ENCODE results near the gene USP36. TPM values are rescaled to one million over a fixed set of nuclear protein-coding genes. Genes with fewer than 3 reads are reported as not detected.

Gene USP36
- total RNA-seq, 2 experiments from 2014 or later: 87.8 to 94.3 TPM

- no peak overlapping the region for H3K27ac Mint-ChIP-seq
- H3K9me3 Mint-ChIP-seq: no peaks in the 10 kb centered on the region
- POLR2A ChIA-PET: interaction anchor here (0.6 to 1.7 kb wide), 8 partner anchors 8 to 47 kb away, joined by 3 to 15 read pairs (median 3); no protein-coding TSS in a partner anchor
- ATAC-seq (ENCODE audit: low read depth) (peak; percentile 40), DNase-seq (no peak)
- peaks cover 13% of the 10 kb centered on the region for H3K36me3 Mint-ChIP-seq
- H3K4me1 Mint-ChIP-seq: peaks cover 32% of the 10 kb centered on the region
- no peaks in the 10 kb centered on the region for H3K27me3 Mint-ChIP-seq
- H3K4me3 Mint-ChIP-seq: no peak overlapping the region
These were observed 71.3 kb downstream of the USP36 start for GRCh38 chr17:78769196-78769773.

DNA sequence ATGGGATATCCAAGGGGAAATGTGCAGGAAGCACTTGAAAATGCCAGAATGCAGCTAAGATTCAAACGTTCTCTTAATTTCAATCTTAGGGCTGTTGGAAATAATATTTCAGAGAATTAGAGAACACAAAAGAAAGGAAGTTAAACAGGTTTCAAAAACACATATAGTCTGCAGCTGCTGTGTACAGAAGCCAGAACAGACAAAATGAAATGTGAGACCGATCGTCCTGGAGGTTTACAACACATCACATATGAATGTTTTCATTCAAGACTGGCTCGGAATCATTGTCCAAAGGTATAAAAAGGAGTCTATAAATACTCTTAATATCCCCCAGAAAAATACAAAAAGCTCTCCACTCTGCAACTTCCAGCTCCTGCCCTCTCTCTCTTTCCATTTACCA, 72.8 kb downstream of the USP36 start:
- Mint-ChIP-seq H3K9me3 (no peaks in the 10 kb centered on the region), H3K27ac (no peak overlapping the region), H3K27me3 (no peaks in the 10 kb centered on the region), H3K4me1 (peaks cover 28% of the 10 kb centered on the region), H3K36me3 (peaks cover 14% of the 10 kb centered on the region), H3K4me3 (no peak overlapping the region)
- no peak for ATAC-seq (ENCODE audit: low read depth)
- POLR2A ChIA-PET: interaction anchor here (1.1 to 2.9 kb wide), 2 partner anchors 21 to 26 kb away, joined by 4 to 7 read pairs; no protein-coding TSS in a partner anchor
- DNase-seq: no peak

GRCh38 chr17:78766743-78767294, 73.8 kb downstream of the USP36 start:
- Mint-ChIP-seq H3K9me3 (no peaks in the 10 kb centered on the region), H3K4me3 (no peak overlapping the region), H3K27ac (no peak overlapping the region), H3K4me1 (peaks cover 26% of the 10 kb centered on the region), H3K36me3 (peaks cover 14% of the 10 kb centered on the region), H3K27me3 (no peaks in the 10 kb centered on the region)
- POLR2A ChIA-PET: interaction anchor here (0.5 to 2.9 kb wide), 5 partner anchors 9 to 58 kb away, joined by 3 to 7 read pairs (median 5); partner anchors contain the start of gene CYTH1
- DNase-seq: no peak
- ATAC-seq (ENCODE audit: low read depth): peak; percentile 25

DNA sequence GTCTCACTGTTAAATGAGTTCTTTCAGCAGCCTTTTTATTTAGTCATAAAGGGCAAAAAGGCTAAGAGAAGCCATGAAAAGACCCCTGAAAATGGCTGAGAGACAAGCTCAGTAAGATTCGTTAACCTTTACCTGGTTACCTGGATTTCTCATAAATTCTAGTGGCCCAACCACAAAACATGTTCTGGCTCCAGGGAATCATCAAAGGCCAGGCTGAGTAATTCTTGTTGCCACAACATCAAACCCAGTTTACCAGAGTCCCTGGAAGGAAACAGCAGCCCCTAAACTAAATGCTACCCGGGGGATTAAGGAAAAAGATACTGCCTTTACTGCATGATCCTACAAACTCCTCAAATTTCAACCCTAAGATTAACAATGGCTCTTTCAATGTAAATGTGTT, 74.4 kb downstream of the USP36 start:
- no peaks in the 10 kb centered on the region for H3K27me3 Mint-ChIP-seq
- H3K27ac Mint-ChIP-seq: no peak overlapping the region
- H3K4me1 Mint-ChIP-seq: peaks cover 23% of the 10 kb centered on the region
- ATAC-seq (ENCODE audit: low read depth): no peak
- no peaks in the 10 kb centered on the region for H3K9me3 Mint-ChIP-seq
- no peak for DNase-seq
- POLR2A ChIA-PET: interaction anchor here (0.6 to 2.9 kb wide), 6 partner anchors 9 to 157 kb away, joined by 3 to 7 read pairs (median 5); partner anchors contain the start of genes CYTH1 and USP36
- H3K36me3 Mint-ChIP-seq: peaks cover 12% of the 10 kb centered on the region
- no peak overlapping the region for H3K4me3 Mint-ChIP-seq

GRCh38 chr17:78765821-78766220, 74.8 kb downstream of the USP36 start:
- POLR2A ChIA-PET: interaction anchor here (0.6 to 2.9 kb wide), 6 partner anchors 10 to 157 kb away, joined by 3 to 7 read pairs (median 5); partner anchors contain the start of genes CYTH1 and USP36
- ATAC-seq (ENCODE audit: low read depth) (no peak), DNase-seq (no peak)
- H3K4me1 Mint-ChIP-seq: peaks cover 23% of the 10 kb centered on the region
- H3K27me3 Mint-ChIP-seq: no peaks in the 10 kb centered on the region
- H3K9me3 Mint-ChIP-seq: no peaks in the 10 kb centered on the region
- H3K4me3 Mint-ChIP-seq: no peak overlapping the region
- H3K36me3 Mint-ChIP-seq: peaks cover 10% of the 10 kb centered on the region
- H3K27ac Mint-ChIP-seq: no peak overlapping the region

GRCh38 chr17:78764871-78765270, 75.7 kb downstream of the USP36 start:
- peaks cover 24% of the 10 kb centered on the region for H3K4me1 Mint-ChIP-seq
- no peak for DNase-seq
- H3K27me3 Mint-ChIP-seq: no peaks in the 10 kb centered on the region
- peaks cover 8% of the 10 kb centered on the region for H3K36me3 Mint-ChIP-seq
- no peak for ATAC-seq (ENCODE audit: low read depth)
- H3K27ac Mint-ChIP-seq: peak overlapping the region; percentile 37
- H3K4me3 Mint-ChIP-seq: no peak overlapping the region
- POLR2A ChIA-PET: interaction anchor here (0.5 kb wide), 1 partner anchor 24 kb away, joined by 3 read pairs; no protein-coding TSS in a partner anchor
- H3K9me3 Mint-ChIP-seq: no peaks in the 10 kb centered on the region

- Mint-ChIP-seq H3K27me3 (no peaks in the 10 kb centered on the region), H3K4me3 (no peak overlapping the region), H3K27ac (no peak overlapping the region), H3K9me3 (no peaks in the 10 kb centered on the region), H3K36me3 (peaks cover 10% of the 10 kb centered on the region), H3K4me1 (peaks cover 37% of the 10 kb centered on the region)
- ATAC-seq (ENCODE audit: low read depth) (no peak), DNase-seq (no peak)
- POLR2A ChIA-PET: no interaction called here
These were observed 77.1 kb downstream of the USP36 start for GRCh38 chr17:78763561-78763960.

DNA sequence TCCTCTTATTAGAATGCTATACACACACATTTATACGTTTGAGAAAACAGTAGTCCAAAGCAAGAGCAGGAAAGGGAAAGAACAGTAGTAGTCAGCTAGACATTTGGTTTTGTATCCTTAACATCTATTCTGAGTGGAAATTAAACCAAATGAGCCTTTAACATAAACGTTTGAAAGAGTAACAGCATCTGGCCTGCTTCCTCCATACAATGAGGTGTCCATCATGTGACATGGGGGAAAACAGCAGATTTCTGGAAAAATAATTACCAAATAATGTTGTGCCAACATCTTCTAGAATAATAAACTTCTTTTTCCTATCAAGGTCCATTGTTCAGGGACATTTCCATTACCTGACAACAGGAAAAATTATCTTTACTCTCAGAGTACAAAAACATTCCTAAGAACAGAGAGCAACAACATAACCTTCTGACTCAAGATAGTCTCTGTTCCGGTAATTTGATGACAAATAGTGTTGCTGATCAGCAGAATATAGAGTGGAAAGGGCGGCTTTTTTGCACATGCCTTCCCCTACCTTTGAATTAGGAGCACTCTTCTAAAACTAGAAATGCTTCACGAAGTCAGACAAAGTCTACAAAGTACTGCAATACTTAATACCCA, 78.7 kb downstream of the USP36 start:
- Mint-ChIP-seq H3K36me3 (peaks cover 10% of the 10 kb centered on the region), H3K27ac (no peak overlapping the region), H3K4me1 (peaks cover 48% of the 10 kb centered on the region), H3K4me3 (no peak overlapping the region), H3K27me3 (no peaks in the 10 kb centered on the region), H3K9me3 (no peaks in the 10 kb centered on the region)
- ATAC-seq (ENCODE audit: low read depth) (no peak), DNase-seq (no peak)
- POLR2A ChIA-PET: interaction anchor here (1.4 to 1.7 kb wide), 2 partner anchors 9 to 13 kb away, joined by 4 read pairs; no protein-coding TSS in a partner anchor

DNA sequence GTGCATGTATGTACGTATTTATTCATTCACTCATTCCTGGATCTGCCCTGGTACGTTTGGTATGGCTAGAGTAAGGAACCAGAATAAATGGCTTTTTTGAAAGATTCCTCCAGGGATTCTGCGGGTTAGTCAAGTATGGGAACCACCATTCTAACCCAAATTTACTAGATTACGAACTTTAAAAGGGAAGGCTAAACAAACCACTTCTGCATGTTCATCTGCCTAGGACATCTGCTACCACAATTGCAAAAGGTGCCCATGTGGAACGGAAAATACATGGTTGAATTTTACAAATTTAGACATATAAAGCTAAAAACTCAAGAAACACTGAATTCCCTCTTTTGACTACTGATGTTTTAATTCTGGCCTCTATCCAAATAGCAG, 80.7 kb downstream of the USP36 start:
- no peaks in the 10 kb centered on the region for H3K27me3 Mint-ChIP-seq
- POLR2A ChIA-PET: interaction anchor here (1.0 to 2.7 kb wide), 5 partner anchors 9 to 20 kb away, joined by 3 to 20 read pairs (median 7); no protein-coding TSS in a partner anchor
- H3K36me3 Mint-ChIP-seq: peaks cover 10% of the 10 kb centered on the region
- ATAC-seq (ENCODE audit: low read depth): no peak
- peaks cover 56% of the 10 kb centered on the region for H3K4me1 Mint-ChIP-seq
- peak overlapping the region; percentile 64 for H3K4me3 Mint-ChIP-seq
- peak overlapping the region; percentile 86 for H3K27ac Mint-ChIP-seq
- DNase-seq: no peak
- H3K9me3 Mint-ChIP-seq: no peaks in the 10 kb centered on the region

GRCh38 chr17:78759203-78759968, 81.2 kb downstream of the USP36 start:
- ATAC-seq (ENCODE audit: low read depth) (peak; percentile 77), DNase-seq (peak; percentile 65)
- H3K36me3 Mint-ChIP-seq: peaks cover 8% of the 10 kb centered on the region
- no peaks in the 10 kb centered on the region for H3K27me3 Mint-ChIP-seq
- no peaks in the 10 kb centered on the region for H3K9me3 Mint-ChIP-seq
- peak overlapping the region; percentile 86 for H3K27ac Mint-ChIP-seq
- peak overlapping the region; percentile 64 for H3K4me3 Mint-ChIP-seq
- POLR2A ChIA-PET: interaction anchor here (0.6 to 2.7 kb wide), 6 partner anchors 10 to 33 kb away, joined by 3 to 20 read pairs (median 6); no protein-coding TSS in a partner anchor
- H3K4me1 Mint-ChIP-seq: peaks cover 50% of the 10 kb centered on the region

GRCh38 chr17:78753316-78754250, 87.0 kb downstream of the USP36 start:
- POLR2A ChIA-PET: interaction anchor here (0.6 kb wide), 1 partner anchor 36 kb away, joined by 3 read pairs; no protein-coding TSS in a partner anchor
- ATAC-seq (ENCODE audit: low read depth) (peak; percentile 38), DNase-seq (no peak)
- Mint-ChIP-seq H3K4me3 (peak overlapping the region; percentile 48), H3K27me3 (no peaks in the 10 kb centered on the region), H3K9me3 (no peaks in the 10 kb centered on the region), H3K27ac (peak overlapping the region; percentile 71), H3K36me3 (peaks cover 12% of the 10 kb centered on the region), H3K4me1 (peaks cover 67% of the 10 kb centered on the region)

All from activated naive CD8-positive, alpha-beta T cell treated with anti-CD3 and anti-CD28 coated beads, Interleukin-2, amount 10 ng/mL, durations not matched to agents 7 days and 5 days (primary cell).